NCI-H446 (cell line): ENCODE data around the gene SAA1.
"Not testable (repeated sequence)": the region's sequence is repeated elsewhere in the genome, so short reads cannot be mapped to it uniquely, and the experiment has no call there.

ENCODE experiments used
- DNase-seq, 2 experiments: peaks; one replicate each; lab custom pipeline; 2025; lab: John Stamatoyannopoulos, UW

Gene SAA1

DNA sequence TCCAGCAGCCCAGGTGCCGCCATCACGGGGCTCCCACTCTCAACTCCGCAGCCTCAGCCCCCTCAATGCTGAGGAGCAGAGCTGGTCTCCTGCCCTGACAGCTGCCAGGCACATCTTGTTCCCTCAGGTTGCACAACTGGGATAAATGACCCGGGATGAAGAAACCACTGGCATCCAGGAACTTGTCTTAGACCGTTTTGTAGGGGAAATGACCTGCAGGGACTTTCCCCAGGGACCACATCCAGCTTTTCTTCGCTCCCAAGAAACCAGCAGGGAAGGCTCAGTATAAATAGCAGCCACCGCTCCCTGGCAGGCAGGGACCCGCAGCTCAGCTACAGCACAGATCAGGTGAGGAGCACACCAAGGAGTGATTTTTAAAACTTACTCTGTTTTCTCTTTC lies at the start of gene SAA1:
Gene SAA1, plus strand, starts transcription at position 316 of the 400 bp plus-strand sequence. CDS start 624 bp downstream, outside the sequence.
- no peak for DNase-seq

- DNase-seq = no peak
These were observed 44.7 kb upstream of the SAA1 start for GRCh38 chr11:18221274-18221876.

DNA sequence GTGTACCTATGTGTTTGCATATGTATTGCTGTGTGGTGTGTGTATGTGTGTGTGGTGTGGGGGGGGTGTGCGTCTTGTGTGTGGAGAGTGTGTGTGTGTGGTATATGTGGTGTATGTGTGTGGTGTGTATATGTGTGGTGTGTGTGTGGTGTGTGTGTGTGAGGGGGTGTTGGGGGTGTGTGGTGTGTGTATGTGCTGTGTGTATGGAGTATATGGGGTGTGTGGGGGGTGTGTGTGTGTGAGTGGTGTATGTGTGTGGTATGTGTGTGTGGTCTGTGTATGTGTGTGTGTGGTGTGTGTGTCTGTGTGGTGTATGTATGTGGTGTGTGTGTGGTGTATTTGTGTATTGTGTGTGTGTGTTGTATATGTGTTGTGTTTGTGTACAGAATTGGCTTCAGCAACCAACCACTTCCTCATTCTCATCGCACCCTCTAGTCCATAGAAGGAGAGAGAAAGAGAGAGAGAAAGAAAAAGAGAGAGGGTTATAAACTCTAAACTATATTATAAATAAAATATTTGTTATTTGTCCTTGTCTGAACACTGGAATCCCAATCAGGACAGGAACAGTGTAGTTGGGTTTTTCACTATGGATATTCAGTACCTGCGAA lies 43.1 kb upstream of the SAA1 start:
- no peak for DNase-seq

DNA sequence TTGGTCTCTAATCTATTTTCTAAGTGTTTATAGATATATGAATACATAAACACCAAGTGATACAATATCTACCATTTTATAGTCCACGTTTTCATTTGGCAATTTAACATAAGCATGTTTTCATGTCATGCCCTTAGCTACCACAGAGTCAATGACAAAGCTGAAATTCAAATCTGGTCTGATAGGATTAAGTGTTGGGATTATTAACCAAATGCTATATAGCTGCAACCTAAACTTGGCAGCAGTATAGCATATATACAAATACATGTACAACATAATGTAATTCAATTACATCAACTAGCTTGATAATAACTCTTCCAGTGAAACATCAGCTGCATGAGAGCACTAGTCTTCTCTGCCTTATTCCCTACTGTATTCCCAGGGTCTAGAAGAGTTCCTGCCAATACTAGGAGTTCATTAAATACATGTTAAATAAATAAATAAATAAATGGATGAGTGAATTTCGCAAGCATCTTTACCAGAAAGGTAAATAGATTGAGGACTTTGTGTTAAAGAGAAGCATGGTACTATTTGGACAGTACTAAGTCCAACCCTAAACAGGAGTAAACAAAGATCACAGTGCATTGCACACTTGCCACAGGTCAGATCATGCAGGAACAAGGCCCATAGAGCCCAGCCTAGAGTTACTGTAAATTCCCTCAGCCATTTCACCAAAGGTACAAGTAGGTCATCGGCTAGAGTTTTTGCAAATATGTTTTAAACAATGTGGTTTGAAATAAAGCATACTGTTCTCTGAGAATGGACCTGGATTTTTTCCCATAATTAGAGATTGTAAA lies 42.3 kb upstream of the SAA1 start:
- no peak for DNase-seq

GRCh38 chr11:18225913-18226312 lies 40.2 kb upstream of the SAA1 start:
- no peak for DNase-seq

GRCh38 chr11:18229501-18229900 lies 36.6 kb upstream of the SAA1 start:
- no peak for DNase-seq

- DNase-seq = no peak
These were observed 35.2 kb upstream of the SAA1 start for GRCh38 chr11:18230859-18231258.

- DNase-seq = no peak
These were observed 32.2 kb upstream of the SAA1 start for GRCh38 chr11:18233912-18234311.

GRCh38 chr11:18235394-18236334 lies 30.4 kb upstream of the SAA1 start:
- DNase-seq = no peak

- no peak for DNase-seq
These were observed 29.3 kb upstream of the SAA1 start, which contains the start of gene SAA4 for GRCh38 chr11:18236664-18237356. TSS of gene SAA4 (minus strand) at chr11:18236802. CDS start at chr11:18235926, 876 bp downstream.

GRCh38 chr11:18239655-18240054 lies 26.4 kb upstream of the SAA1 start:
- DNase-seq = no peak

- peak; percentile 18 to 68 for DNase-seq
These were observed 22.2 kb upstream of the SAA1 start for GRCh38 chr11:18243783-18244362.

DNA sequence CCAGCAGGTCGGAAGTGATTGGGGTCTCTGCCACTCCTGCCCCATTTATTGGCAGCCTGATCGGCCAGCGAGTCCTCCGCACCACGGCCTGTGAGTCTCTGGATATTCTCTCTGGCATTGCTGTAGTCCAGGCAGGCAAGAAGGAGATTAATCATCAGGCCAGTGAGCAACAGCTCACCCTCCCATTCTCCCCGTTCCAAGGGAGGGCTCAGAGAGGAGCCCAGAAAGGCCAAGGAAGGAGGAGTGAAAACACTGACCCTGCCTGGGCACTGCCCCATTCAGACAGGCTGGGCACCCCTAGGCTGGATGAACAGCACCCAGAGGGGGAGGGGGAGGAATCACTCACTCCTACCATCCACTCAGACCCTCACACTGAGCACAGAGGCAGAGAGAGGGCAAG lies 20.7 kb upstream of the SAA1 start:
- DNase-seq = no peak

- DNase-seq = not testable (repeated sequence)
These were observed 19.5 kb upstream of the SAA1 start for GRCh38 chr11:18246379-18247190.

- not testable (repeated sequence) for DNase-seq
These were observed 18.9 kb upstream of the SAA1 start for GRCh38 chr11:18247191-18247581.

DNA sequence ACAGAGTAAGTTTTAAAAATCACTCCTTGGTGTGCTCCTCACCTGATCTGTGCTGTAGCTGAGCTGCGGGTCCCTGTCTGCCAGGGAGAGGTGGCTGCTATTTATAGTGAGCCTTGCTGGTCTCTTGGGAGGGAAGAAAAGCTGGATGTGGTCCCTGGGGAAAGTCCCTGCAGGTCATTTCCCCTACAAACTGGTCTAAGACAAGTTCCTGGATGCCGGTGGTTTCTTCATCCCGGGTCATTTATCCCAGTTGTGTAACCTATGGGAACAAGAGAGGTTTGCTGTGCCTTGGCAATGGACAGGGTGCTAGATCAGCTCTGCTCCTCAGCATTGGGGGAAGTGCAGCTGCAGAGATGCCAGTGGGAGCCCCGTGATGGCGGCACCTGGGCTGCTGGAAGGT lies 17.5 kb upstream of the SAA1 start, which contains the start of gene SAA2:
Gene SAA2, minus strand, starts transcription at position 108 of the 400 bp plus-strand sequence. CDS start 657 bp downstream, outside the sequence.
- DNase-seq = no peak

GRCh38 chr11:18253233-18253632 lies 12.8 kb upstream of the SAA1 start:
- no peak for DNase-seq

GRCh38 chr11:18253778-18254338 lies 12.2 kb upstream of the SAA1 start:
- no peak for DNase-seq

DNA sequence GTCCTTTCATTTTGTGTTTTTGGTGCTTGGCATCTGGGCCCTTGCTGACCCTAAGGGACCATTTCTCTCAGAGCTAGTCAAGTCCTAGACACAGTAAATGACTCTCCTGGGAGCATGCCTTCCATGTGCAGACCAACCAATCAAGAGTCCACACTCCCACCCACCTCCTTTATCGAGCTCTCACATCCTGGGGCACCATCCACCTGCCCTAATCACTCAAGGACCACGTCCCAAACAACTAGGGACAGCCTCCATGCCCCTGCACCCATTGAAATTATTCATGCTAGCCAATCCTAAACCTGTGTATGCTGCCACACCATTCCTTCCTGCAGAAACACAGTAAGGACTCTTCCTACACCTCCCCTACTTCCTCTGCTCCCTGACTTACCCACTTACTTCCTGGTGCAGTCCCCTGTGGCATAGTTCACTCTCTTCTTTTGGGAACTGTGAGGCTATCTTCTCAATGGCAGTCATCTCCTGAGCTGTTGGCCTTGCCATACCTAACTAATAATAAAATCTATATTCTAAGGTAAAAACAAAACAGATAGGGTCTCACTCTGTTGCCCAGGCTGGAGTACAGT lies 11.2 kb upstream of the SAA1 start:
- no peak for DNase-seq
